ENCODE results near the gene PLSCR1. TPM values are rescaled to one million over a fixed set of nuclear protein-coding genes. Genes with fewer than 3 reads are reported as not detected.

PLSCR1 gene
- total and polyA plus RNA-seq, 2 experiments from 2014 or later: 62.7 to 78.3 TPM

- TF ChIP-seq ETS1 (IDR thresholded peaks at IDR 0.05) (no peak), CTCF (conservative IDR thresholded peaks at IDR 0.05; ENCODE audit: low read depth in 2 of 2) (no peak), JUNB (IDR thresholded peaks at IDR 0.05; ENCODE audit: unreplicated experiment) (no peak), CREB1 (CRISPR knock-in tag; IDR thresholded peaks at IDR 0.05; ENCODE audit: low read depth) (no peak), ZNF114 (CRISPR knock-in tag; IDR thresholded peaks at IDR 0.05) (no peak), STAT1 (IDR thresholded peaks at IDR 0.05; ENCODE audit: unreplicated experiment) (no peak)
Observed at GRCh38 chr3:146585156-146585555, 40.7 kb upstream of the PLSCR1 start (continued).

- Histone ChIP-seq H4K20me1 (replicated peaks; ENCODE audit: insufficient read depth) (no peaks in the 10 kb centered on the region), H3K27me3 (ENCODE audit: insufficient read depth) (no peaks in the 10 kb centered on the region), H3K9me2 (ENCODE audit: insufficient read depth) (no peaks in the 10 kb centered on the region), H2AFZ (no peak overlapping the region), H3K79me2 (replicated peaks; ENCODE audit: insufficient read depth) (no peaks in the 10 kb centered on the region), H3K4me2 (no peak overlapping the region), H3K4me3 (no peak overlapping the region; the same call in 1 of the 2 replicates), H3K27ac (ENCODE audit: low read depth) (no peak overlapping the region), H3K4me1 (ENCODE audit: insufficient read depth) (peaks cover 20% of the 10 kb centered on the region), H3K36me3 (ENCODE audit: insufficient read depth) (peaks cover 15% of the 10 kb centered on the region), H3F3A (replicated peaks; ENCODE audit: low read depth) (no peaks in the 10 kb centered on the region)
- no peak for DNase-seq (ENCODE audit: low spot score)
- peaks cover 22% of the 10 kb centered on the region for H3K4me1 Mint-ChIP-seq
- peaks cover 3% of the 10 kb centered on the region for H3K27me3 Mint-ChIP-seq (ENCODE audit: insufficient read depth, low read depth, poor library complexity)
- no peak for ATAC-seq
- peaks cover 21% of the 10 kb centered on the region for H3K9me3 Mint-ChIP-seq
- no peak overlapping the region for H3K27ac Mint-ChIP-seq
- peaks cover 30% of the 10 kb centered on the region for H3K36me3 Mint-ChIP-seq (ENCODE audit: low read depth)
- H3K4me3 Mint-ChIP-seq: no peak overlapping the region
- no peak for TF ChIP-seq ZNF114 (CRISPR knock-in tag; IDR thresholded peaks at IDR 0.05)
- TF ChIP-seq ZNF462 (CRISPR knock-in tag; IDR thresholded peaks at IDR 0.05): no peak
- TF ChIP-seq CTCF (conservative IDR thresholded peaks at IDR 0.05; ENCODE audit: low read depth in 2 of 2): no peak
- no peak for TF ChIP-seq REST (IDR thresholded peaks at IDR 0.05; ENCODE audit: unreplicated experiment)
- no peak for TF ChIP-seq POLR2AphosphoS5 (IDR thresholded peaks at IDR 0.05; ENCODE audit: low read depth)
- TF ChIP-seq EZH2phosphoT487 (IDR thresholded peaks at IDR 0.05; ENCODE audit: unreplicated experiment): no peak
Observed at GRCh38 chr3:146581951-146582467, 37.6 kb upstream of the PLSCR1 start.
